ENCODE results near the gene FGD1.

DNA sequence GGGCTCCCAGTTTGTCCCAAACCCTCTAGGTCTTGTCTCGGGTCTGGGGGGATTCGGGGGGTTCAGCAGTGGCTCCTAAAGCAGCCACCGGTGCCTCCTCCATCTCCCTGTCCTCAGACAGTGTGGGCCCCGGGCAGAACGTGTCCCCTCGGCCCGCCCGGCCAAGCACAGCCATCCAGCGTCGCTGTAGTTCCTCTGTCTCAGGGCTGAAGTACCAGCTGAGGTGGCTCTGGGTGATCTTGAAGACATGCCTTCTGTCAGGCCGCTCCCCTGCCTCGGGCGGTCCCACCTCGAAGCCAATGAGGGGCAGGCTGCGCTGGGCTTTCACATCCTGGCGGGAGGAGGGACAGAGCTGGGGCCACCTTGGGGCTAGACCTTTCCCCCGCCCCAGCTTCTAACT lies 50.0 kb downstream of the FGD1 start:
- TF ChIP-seq POLR2A (IDR thresholded peaks at IDR 0.05; ENCODE audit: low read depth, low read length) = no peak
- no peak for TF ChIP-seq JUN (IDR thresholded peaks at IDR 0.05; ENCODE audit: borderline replicate concordance, insufficient read depth, insufficient read length, low read depth)
- TF ChIP-seq, protein P1, sequence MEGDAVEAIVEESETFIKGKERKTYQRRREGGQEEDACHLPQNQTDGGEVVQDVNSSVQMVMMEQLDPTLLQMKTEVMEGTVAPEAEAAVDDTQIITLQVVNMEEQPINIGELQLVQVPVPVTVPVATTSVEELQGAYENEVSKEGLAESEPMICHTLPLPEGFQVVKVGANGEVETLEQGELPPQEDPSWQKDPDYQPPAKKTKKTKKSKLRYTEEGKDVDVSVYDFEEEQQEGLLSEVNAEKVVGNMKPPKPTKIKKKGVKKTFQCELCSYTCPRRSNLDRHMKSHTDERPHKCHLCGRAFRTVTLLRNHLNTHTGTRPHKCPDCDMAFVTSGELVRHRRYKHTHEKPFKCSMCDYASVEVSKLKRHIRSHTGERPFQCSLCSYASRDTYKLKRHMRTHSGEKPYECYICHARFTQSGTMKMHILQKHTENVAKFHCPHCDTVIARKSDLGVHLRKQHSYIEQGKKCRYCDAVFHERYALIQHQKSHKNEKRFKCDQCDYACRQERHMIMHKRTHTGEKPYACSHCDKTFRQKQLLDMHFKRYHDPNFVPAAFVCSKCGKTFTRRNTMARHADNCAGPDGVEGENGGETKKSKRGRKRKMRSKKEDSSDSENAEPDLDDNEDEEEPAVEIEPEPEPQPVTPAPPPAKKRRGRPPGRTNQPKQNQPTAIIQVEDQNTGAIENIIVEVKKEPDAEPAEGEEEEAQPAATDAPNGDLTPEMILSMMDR (IDR thresholded peaks at IDR 0.05; ENCODE audit: extremely low read depth in 1 of 2, insufficient read depth in 1 of 2, low read depth in 1 of 2, low read length in 2 of 2) = no peak
- TF ChIP-seq EZH2 (IDR thresholded peaks at IDR 0.05; ENCODE audit: borderline replicate concordance, low read depth, low read length, severe bottlenecking) = no peak
- no peak for TF ChIP-seq POLR2AphosphoS5 (IDR thresholded peaks at IDR 0.05; ENCODE audit: insufficient read depth, low read depth, low read length)
- TF ChIP-seq MYC (IDR thresholded peaks at IDR 0.05; ENCODE audit: low read depth, low read length) = no peak
- TF ChIP-seq, protein P2, sequence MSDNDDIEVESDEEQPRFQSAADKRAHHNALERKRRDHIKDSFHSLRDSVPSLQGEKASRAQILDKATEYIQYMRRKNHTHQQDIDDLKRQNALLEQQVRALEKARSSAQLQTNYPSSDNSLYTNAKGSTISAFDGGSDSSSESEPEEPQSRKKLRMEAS (IDR thresholded peaks at IDR 0.05; ENCODE audit: insufficient read depth, insufficient read length) = no peak

All from endothelial cell of umbilical vein (primary cell).